BJ (cell line): ENCODE data around the gene RAD51B. TPM values are rescaled to one million over a fixed set of nuclear protein-coding genes. Genes with fewer than 3 reads are reported as not detected.

Experiments used
- CTCF ChIA-PET: fragments of 350-600 bp; formaldehyde crosslinking; extraction: SDS; loops from one replicate; lab custom pipeline; 2021; ENCODE audit warnings: antibody characterized with exemption, inconsistent platforms; lab: Yijun Ruan, JAX
- POLR2A ChIA-PET: fragments of 300-600 bp; sonication (Branson Sonifier 250); formaldehyde crosslinking; extraction: SDS; loops from one replicate; lab custom pipeline; 2021; ENCODE audit warnings: antibody characterized with exemption; lab: Charles Lee
- DNase-seq: peaks from one replicate; pipeline ENCODE4 v3.0.0-alpha.2; 2011; ENCODE audit warnings: low read depth
- H3K27me3 ChIP-seq: 2 replicates; pipeline ENCODE4 v1.6.0; 2011; ENCODE audit warnings: low read length; ENCODE audit not compliant: control insufficient read depth, insufficient read depth
- H3K36me3 ChIP-seq: 2 replicates; pipeline ENCODE4 v1.5.1; 2011; ENCODE audit warnings: low read length; ENCODE audit not compliant: control insufficient read depth, insufficient read depth
- H3K4me3 ChIP-seq: 2 replicates; pipeline ENCODE4 v1.5.1; 2011; ENCODE audit warnings: low read depth, mild to moderate bottlenecking, control low read depth, low read length
- CTCF ChIP-seq: IDR thresholded peaks from 2 replicates; pipeline ENCODE4 v1.5.1; 2011; ENCODE audit warnings: low read depth, mild to moderate bottlenecking, control low read depth, inconsistent platforms, low read length, moderate library complexity; ENCODE audit not compliant: insufficient read depth
- polyA plus RNA-seq: library from polyadenylated mRNA; depleted of rRNA; stranded (reverse); fragments of >200 nt; gene quantifications from 2 replicates; pipeline ENCODE4 v1.2.3, GENCODE V29; 2011

Gene RAD51B
- polyA plus RNA-seq, 1 experiment = 5.6 TPM

- Histone ChIP-seq H3K4me3 (no peak overlapping the region), H3K27me3 (no peaks in the 10 kb centered on the region), H3K36me3 (no peaks in the 10 kb centered on the region)
- ChIA-PET POLR2A (no interaction called here), CTCF (interaction anchor here (0.8 to 1.5 kb wide), 2 partner anchors 115 to 424 kb away, joined by 3 read pairs; no protein-coding TSS in a partner anchor)
- no peak for TF ChIP-seq CTCF
- no peak for DNase-seq
Measured at GRCh38 chr14:68668531-68668930, 849.0 kb downstream of the RAD51B start.

GRCh38 chr14:68669111-68669511, 849.5 kb downstream of the RAD51B start:
- CTCF ChIA-PET = interaction anchor here (0.8 kb wide), 1 partner anchor 424 kb away, joined by 3 read pairs; no protein-coding TSS in a partner anchor
- no peak for TF ChIP-seq CTCF
- POLR2A ChIA-PET = no interaction called here
- no peak overlapping the region for H3K4me3 ChIP-seq
- no peaks in the 10 kb centered on the region for H3K36me3 ChIP-seq
- DNase-seq = no peak
- no peaks in the 10 kb centered on the region for H3K27me3 ChIP-seq

- DNase-seq = no peak
- no peak for TF ChIP-seq CTCF
- Histone ChIP-seq H3K4me3 (no peak overlapping the region), H3K27me3 (no peaks in the 10 kb centered on the region), H3K36me3 (no peaks in the 10 kb centered on the region)
- ChIA-PET POLR2A (no interaction called here), CTCF (no interaction called here)
Measured at GRCh38 chr14:68669603-68670358, 850.2 kb downstream of the RAD51B start.

GRCh38 chr14:68670359-68670715, 850.8 kb downstream of the RAD51B start:
- POLR2A ChIA-PET = no interaction called here

GRCh38 chr14:68671909-68672308, 852.3 kb downstream of the RAD51B start:
- Histone ChIP-seq H3K4me3 (no peak overlapping the region), H3K27me3 (no peaks in the 10 kb centered on the region), H3K36me3 (no peaks in the 10 kb centered on the region)
- ChIA-PET POLR2A (no interaction called here), CTCF (interaction anchor here (1.0 to 1.2 kb wide), 2 partner anchors 118 to 124 kb away, joined by 3 read pairs; no protein-coding TSS in a partner anchor)
- no peak for DNase-seq
- TF ChIP-seq CTCF = no peak

More at GRCh38 chr14:68670359-68670715, 850.8 kb downstream of the RAD51B start:
- no peaks in the 10 kb centered on the region for H3K36me3 ChIP-seq
- H3K4me3 ChIP-seq = no peak overlapping the region
- DNase-seq = no peak
- no peak for TF ChIP-seq CTCF
- H3K27me3 ChIP-seq = no peaks in the 10 kb centered on the region
- CTCF ChIA-PET = no interaction called here
